HepG2 (cell line): ENCODE results near the gene SRSF12. TPM values are rescaled to one million over a fixed set of nuclear protein-coding genes. Genes with fewer than 3 reads are reported as not detected.

Experiments used
- ATF7-NPFF ChIP-seq: sonication (generic); formaldehyde crosslinking; IDR thresholded peaks from 2 replicates; pipeline ENCODE4 v1.8.1; 2023; ENCODE audit warnings: mild to moderate bottlenecking, low read depth, missing genetic modification reagents, moderate library complexity
- BCL6 ChIP-seq: IDR thresholded peaks from 2 replicates; pipeline ENCODE4 v1.6.1; 2016; ENCODE audit warnings: missing genetic modification reagents, missing compliant biosample characterization
- HES4 ChIP-seq: sonication (generic); formaldehyde crosslinking; IDR thresholded peaks from 2 replicates; pipeline ENCODE4 v1.9.0; 2021; ENCODE audit warnings: mild to moderate bottlenecking, missing genetic modification reagents, borderline replicate concordance
- HNF4A ChIP-seq: sonication (generic); formaldehyde crosslinking; IDR thresholded peaks from 2 replicates; pipeline ENCODE4 v1.4.0; 2020; ENCODE audit warnings: missing genetic modification reagents
- MED1 ChIP-seq: sonication (generic); formaldehyde crosslinking; IDR thresholded peaks from 2 replicates; pipeline ENCODE4 v1.4.0; 2020; ENCODE audit warnings: missing genetic modification reagents
- PCBP1 ChIP-seq: fragments of 200-400 bp; formaldehyde crosslinking; IDR thresholded peaks from 2 replicates; pipeline ENCODE4 v1.6.1; 2017; ENCODE audit warnings: mild to moderate bottlenecking, low read depth, low read length, borderline replicate concordance
- POLR2AphosphoS5 ChIP-seq: IDR thresholded peaks from 2 replicates; pipeline ENCODE4 v1.6.1; 2012; ENCODE audit warnings: low read depth, low read length
- SALL2 ChIP-seq: sonication (generic); formaldehyde crosslinking; IDR thresholded peaks from 2 replicates; pipeline ENCODE4 v1.8.1; 2023; ENCODE audit warnings: mild to moderate bottlenecking, missing genetic modification reagents, inconsistent platforms
- SMARCE1 ChIP-seq: fragments of 450-650 bp; IDR thresholded peaks from 2 replicates; pipeline ENCODE4 v1.6.1; 2017; ENCODE audit warnings: borderline replicate concordance
- TCF12 ChIP-seq, 2 experiments: fragments of 450-650 bp in 1 of 2; sonication (generic) in 1 of 2; formaldehyde crosslinking in 1 of 2; IDR thresholded peaks; 2 replicates each; pipeline versions ENCODE4 v1.6.1 to v1.8.0; 2017 to 2022; ENCODE audit warnings: antibody characterized with exemption in 1 of 2, mild to moderate bottlenecking in 1 of 2, missing genetic modification reagents in 1 of 2, moderate library complexity in 1 of 2
- ZNF143 ChIP-seq: sonication (generic); formaldehyde crosslinking; IDR thresholded peaks from 2 replicates; pipeline ENCODE4 v1.4.0; 2020; ENCODE audit warnings: missing genetic modification reagents
- ZSCAN25 ChIP-seq: sonication (generic); formaldehyde crosslinking; IDR thresholded peaks from 2 replicates; pipeline ENCODE4 v1.8.0; 2022; ENCODE audit warnings: mild to moderate bottlenecking, missing genetic modification reagents
- polyA plus RNA-seq, 8 experiments: library from polyadenylated mRNA; depleted of rRNA in 3 of 8; stranded (reverse) in 7 of 8; unstranded in 1 of 8; fragments of >200 nt; fragmentation: Illumina TruSeq in 4 of 8; extraction: Trizol in 4 of 8; gene quantifications; 2 replicates each; pipeline versions ENCODE4 v1.2.1 to v1.2.3, GENCODE V29; 2011 to 2016; ENCODE audit warnings: low read depth in 4 of 8, missing spikeins in 1 of 8, mixed read lengths in 1 of 8; ENCODE audit not compliant: insufficient read depth in 1 of 8
- total RNA-seq, 5 experiments: library from RNA; depleted of rRNA; stranded (reverse); fragments of >200 nt; fragmentation: Illumina TruSeq; extraction: Trizol; gene quantifications; 2 replicates each; pipeline ENCODE4 v1.2.3, GENCODE V29; 2016; ENCODE audit warnings: low read depth in 1 of 5
- TF ChIP-seq, protein P1 (sequence below): sonication (generic); formaldehyde crosslinking; IDR thresholded peaks from 2 replicates; pipeline ENCODE4 v1.5.1; 2020; ENCODE audit warnings: mild to moderate bottlenecking, missing genetic modification reagents
- TF ChIP-seq, protein P2 (sequence below): sonication (generic); formaldehyde crosslinking; IDR thresholded peaks from 2 replicates; pipeline ENCODE4 v1.4.0; 2020; ENCODE audit warnings: missing genetic modification reagents
- TF ChIP-seq, protein P3 (sequence below): sonication (generic); formaldehyde crosslinking; IDR thresholded peaks from 2 replicates; pipeline ENCODE4 v1.4.0; 2020; ENCODE audit warnings: missing genetic modification reagents, low read depth, mild to moderate bottlenecking, borderline replicate concordance
- TF ChIP-seq, protein P4 (sequence below): sonication (generic); formaldehyde crosslinking; IDR thresholded peaks from 2 replicates; pipeline ENCODE4 v1.5.1; 2020; ENCODE audit warnings: missing genetic modification reagents, mild to moderate bottlenecking, borderline replicate concordance
- TF ChIP-seq, protein P5 (sequence below): IDR thresholded peaks from 2 replicates; pipeline ENCODE4 v1.6.1; 2016; ENCODE audit warnings: missing compliant biosample characterization, missing genetic modification reagents, borderline replicate concordance
- TF ChIP-seq, protein P6 (sequence below): sonication (generic); formaldehyde crosslinking; conservative IDR thresholded peaks from 2 replicates; pipeline ENCODE4 v1.5.0; 2020; ENCODE audit warnings: missing genetic modification reagents

Gene SRSF12
- total and polyA plus RNA-seq, 2 of the 13 experiments (the other 11 are each of a cell fraction or from before 2014, with no cell fraction given), result 1.7 to 1.9 TPM

DNA sequence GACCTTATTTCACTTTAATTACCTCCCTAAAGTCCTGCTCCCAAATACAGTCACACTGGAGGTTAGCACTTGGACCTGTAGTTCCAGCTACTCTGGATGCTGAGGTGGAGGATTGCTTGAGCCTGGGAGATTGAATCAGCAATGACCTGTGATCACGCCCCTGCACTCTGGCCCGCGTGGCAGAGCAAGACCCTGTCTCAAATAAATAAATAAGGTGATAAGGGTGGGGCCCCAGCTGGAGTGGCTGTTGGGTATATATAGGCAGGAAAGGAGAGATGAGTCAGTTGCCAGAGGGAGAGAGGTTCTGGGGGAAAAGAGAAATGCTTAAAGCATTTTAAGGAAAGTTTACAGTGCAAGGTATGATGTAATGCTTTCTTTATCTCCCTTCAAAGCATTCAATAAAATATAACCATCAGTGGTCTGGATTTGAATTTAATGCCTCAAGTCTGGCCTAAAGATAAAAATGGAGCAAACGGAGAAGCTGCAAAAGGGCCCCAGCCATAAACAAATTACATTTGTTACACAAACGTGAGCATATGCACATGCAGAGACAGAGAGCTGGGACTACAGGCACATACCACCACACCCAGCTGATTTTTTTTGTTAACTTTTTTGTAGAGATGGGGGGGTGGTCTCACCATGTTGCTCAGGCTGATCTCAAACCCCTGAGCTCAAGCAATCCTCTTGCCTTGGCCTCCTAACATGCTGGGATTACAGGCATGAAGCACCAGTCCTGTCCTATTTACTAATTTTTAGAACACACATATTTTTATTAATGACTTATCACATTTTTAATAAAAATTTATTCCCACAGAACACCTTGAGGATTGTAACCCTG is 21.9 kb upstream of the SRSF12 start (continued):
- TF ChIP-seq, protein P1, sequence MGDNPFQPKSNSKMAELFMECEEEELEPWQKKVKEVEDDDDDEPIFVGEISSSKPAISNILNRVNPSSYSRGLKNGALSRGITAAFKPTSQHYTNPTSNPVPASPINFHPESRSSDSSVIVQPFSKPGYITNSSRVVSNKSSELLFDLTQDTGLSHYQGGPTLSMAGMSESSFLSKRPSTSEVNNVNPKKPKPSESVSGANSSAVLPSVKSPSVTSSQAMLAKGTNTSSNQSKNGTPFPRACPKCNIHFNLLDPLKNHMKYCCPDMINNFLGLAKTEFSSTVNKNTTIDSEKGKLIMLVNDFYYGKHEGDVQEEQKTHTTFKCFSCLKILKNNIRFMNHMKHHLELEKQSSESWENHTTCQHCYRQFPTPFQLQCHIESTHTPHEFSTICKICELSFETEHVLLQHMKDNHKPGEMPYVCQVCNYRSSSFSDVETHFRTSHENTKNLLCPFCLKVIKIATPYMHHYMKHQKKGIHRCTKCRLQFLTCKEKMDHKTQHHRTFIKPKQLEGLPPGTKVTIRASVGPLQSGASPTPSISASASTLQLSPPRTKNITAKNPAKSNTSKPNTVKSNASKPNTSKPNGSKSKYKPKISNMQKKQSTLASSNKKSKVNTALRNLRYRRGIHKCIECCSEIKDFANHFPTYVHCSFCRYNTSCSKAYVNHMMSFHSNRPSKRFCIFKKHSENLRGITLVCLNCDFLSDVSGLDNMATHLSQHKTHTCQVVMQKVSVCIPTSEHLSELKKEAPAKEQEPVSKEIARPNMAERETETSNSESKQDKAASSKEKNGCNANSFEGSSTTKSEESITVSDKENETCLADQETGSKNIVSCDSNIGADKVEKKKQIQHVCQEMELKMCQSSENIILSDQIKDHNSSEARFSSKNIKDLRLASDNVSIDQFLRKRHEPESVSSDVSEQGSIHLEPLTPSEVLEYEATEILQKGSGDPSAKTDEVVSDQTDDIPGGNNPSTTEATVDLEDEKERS (CRISPR knock-in tag), result no peak
- TF ChIP-seq BCL6 (CRISPR knock-in tag) (no peak), ZSCAN25 (no peak), HNF4A (CRISPR knock-in tag) (peak; percentile 35), SALL2 (no peak), ATF7-NPFF (CRISPR knock-in tag) (no peak), HES4 (CRISPR knock-in tag) (no peak), SMARCE1 (no peak), ZNF143 (no peak), MED1 (CRISPR knock-in tag) (peak; percentile 47; the same call in 1 of the 2 replicates), TCF12 (IDR thresholded peaks at IDR 0.05) (no peak), TCF12 (CRISPR knock-in tag; IDR thresholded peaks at IDR 0.05) (no peak), PCBP1 (no peak), POLR2AphosphoS5 (no peak)
- TF ChIP-seq, protein P2, sequence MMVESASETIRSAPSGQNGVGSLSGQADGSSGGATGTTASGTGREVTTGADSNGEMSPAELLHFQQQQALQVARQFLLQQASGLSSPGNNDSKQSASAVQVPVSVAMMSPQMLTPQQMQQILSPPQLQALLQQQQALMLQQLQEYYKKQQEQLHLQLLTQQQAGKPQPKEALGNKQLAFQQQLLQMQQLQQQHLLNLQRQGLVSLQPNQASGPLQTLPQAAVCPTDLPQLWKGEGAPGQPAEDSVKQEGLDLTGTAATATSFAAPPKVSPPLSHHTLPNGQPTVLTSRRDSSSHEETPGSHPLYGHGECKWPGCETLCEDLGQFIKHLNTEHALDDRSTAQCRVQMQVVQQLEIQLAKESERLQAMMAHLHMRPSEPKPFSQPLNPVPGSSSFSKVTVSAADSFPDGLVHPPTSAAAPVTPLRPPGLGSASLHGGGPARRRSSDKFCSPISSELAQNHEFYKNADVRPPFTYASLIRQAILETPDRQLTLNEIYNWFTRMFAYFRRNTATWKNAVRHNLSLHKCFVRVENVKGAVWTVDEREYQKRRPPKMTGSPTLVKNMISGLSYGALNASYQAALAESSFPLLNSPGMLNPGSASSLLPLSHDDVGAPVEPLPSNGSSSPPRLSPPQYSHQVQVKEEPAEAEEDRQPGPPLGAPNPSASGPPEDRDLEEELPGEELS, result peak; percentile 43; the same call in 1 of the 2 replicates
- TF ChIP-seq, protein P3, sequence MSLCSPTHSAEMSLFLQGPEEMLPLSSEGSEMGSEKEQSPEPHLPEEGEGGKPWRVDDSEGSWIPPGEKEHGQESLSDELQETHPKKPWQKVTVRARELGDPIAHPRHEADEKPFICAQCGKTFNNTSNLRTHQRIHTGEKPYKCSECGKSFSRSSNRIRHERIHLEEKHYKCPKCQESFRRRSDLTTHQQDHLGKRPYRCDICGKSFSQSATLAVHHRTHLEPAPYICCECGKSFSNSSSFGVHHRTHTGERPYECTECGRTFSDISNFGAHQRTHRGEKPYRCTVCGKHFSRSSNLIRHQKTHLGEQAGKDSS (CRISPR knock-in tag), result no peak
- TF ChIP-seq, protein P4, sequence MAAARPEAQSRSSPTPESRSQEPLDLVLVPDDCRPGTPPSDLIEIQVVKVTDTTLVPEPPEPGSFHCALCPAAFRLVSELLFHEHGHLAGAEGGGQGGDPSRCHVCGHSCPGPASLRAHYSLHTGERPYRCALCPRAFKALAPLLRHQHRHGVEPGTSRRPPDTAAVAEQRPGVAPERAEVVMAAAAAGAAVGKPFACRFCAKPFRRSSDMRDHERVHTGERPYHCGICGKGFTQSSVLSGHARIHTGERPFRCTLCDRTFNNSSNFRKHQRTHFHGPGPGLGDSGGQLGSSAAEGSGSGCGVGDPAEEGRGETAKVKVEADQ (CRISPR knock-in tag), result no peak
- TF ChIP-seq, protein P5, sequence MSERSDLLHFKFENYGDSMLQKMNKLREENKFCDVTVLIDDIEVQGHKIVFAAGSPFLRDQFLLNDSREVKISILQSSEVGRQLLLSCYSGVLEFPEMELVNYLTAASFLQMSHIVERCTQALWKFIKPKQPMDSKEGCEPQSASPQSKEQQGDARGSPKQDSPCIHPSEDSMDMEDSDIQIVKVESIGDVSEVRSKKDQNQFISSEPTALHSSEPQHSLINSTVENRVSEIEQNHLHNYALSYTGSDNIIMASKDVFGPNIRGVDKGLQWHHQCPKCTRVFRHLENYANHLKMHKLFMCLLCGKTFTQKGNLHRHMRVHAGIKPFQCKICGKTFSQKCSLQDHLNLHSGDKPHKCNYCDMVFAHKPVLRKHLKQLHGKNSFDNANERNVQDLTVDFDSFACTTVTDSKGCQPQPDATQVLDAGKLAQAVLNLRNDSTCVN (CRISPR knock-in tag), result no peak
- TF ChIP-seq, protein P6, sequence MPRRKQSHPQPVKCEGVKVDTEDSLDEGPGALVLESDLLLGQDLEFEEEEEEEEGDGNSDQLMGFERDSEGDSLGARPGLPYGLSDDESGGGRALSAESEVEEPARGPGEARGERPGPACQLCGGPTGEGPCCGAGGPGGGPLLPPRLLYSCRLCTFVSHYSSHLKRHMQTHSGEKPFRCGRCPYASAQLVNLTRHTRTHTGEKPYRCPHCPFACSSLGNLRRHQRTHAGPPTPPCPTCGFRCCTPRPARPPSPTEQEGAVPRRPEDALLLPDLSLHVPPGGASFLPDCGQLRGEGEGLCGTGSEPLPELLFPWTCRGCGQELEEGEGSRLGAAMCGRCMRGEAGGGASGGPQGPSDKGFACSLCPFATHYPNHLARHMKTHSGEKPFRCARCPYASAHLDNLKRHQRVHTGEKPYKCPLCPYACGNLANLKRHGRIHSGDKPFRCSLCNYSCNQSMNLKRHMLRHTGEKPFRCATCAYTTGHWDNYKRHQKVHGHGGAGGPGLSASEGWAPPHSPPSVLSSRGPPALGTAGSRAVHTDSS (CRISPR knock-in tag), result no peak
